HepG2 (cell line): ENCODE results near the gene SPATA21. TPM values are rescaled to one million over a fixed set of nuclear protein-coding genes. Genes with fewer than 3 reads are reported as not detected.

Experiments used
- CBX1 ChIP-seq: IDR thresholded peaks from one replicate; pipeline ENCODE4 v1.6.1; 2016; ENCODE audit warnings: antibody characterized with exemption, low read depth
- HHEX ChIP-seq: IDR thresholded peaks from 2 replicates; pipeline ENCODE4 v1.6.1; 2016; ENCODE audit warnings: control low read depth
- MYC ChIP-seq: sonication (generic); formaldehyde crosslinking; IDR thresholded peaks from 2 replicates; pipeline ENCODE4 v1.9.0; 2021; ENCODE audit warnings: missing genetic modification reagents, borderline replicate concordance
- NPAS2 ChIP-seq: sonication (generic); formaldehyde crosslinking; IDR thresholded peaks from 2 replicates; pipeline ENCODE4 v1.8.0; 2022; ENCODE audit warnings: mild to moderate bottlenecking, missing genetic modification reagents, borderline replicate concordance
- PITX1 ChIP-seq: sonication (generic); formaldehyde crosslinking; IDR thresholded peaks from 2 replicates; pipeline ENCODE4 v1.5.1; 2020; ENCODE audit warnings: mild to moderate bottlenecking, missing genetic modification reagents
- POGZ ChIP-seq: sonication (generic); formaldehyde crosslinking; IDR thresholded peaks from 2 replicates; pipeline ENCODE4 v1.4.0; 2020; ENCODE audit warnings: mild to moderate bottlenecking, missing genetic modification reagents
- RBFOX2 ChIP-seq: fragments of 200-400 bp; formaldehyde crosslinking; IDR thresholded peaks from 2 replicates; pipeline ENCODE4 v1.6.1; 2017; ENCODE audit warnings: low read depth, mild to moderate bottlenecking, low read length
- SP140L ChIP-seq: sonication (generic); formaldehyde crosslinking; IDR thresholded peaks from 2 replicates; pipeline ENCODE4 v1.4.0; 2020; ENCODE audit warnings: missing genetic modification reagents, borderline replicate concordance
- SP5 ChIP-seq: IDR thresholded peaks from 2 replicates; pipeline ENCODE4 v1.6.1; 2016; ENCODE audit warnings: low read depth, borderline replicate concordance
- ZBTB38 ChIP-seq: sonication (generic); formaldehyde crosslinking; IDR thresholded peaks from 2 replicates; pipeline ENCODE4 v1.5.1; 2020; ENCODE audit warnings: mild to moderate bottlenecking, missing genetic modification reagents
- ZMYM2 ChIP-seq: sonication (generic); formaldehyde crosslinking; IDR thresholded peaks from 2 replicates; pipeline ENCODE4 v1.8.0; 2022; ENCODE audit warnings: mild to moderate bottlenecking, missing genetic modification reagents
- ZNF337 ChIP-seq: sonication (generic); formaldehyde crosslinking; IDR thresholded peaks from 2 replicates; pipeline ENCODE4 v1.5.1; 2020; ENCODE audit warnings: missing genetic modification reagents, low read depth, mild to moderate bottlenecking, borderline replicate concordance
- ZNF547 ChIP-seq: sonication (generic); formaldehyde crosslinking; IDR thresholded peaks from 2 replicates; pipeline ENCODE4 v1.5.1; 2020; ENCODE audit warnings: mild to moderate bottlenecking, missing genetic modification reagents
- ZNF605 ChIP-seq: sonication (generic); formaldehyde crosslinking; IDR thresholded peaks from 2 replicates; pipeline ENCODE4 v1.8.0; 2022; ENCODE audit warnings: mild to moderate bottlenecking, missing genetic modification reagents
- ZNF777 ChIP-seq: sonication (generic); formaldehyde crosslinking; IDR thresholded peaks from 2 replicates; pipeline ENCODE4 v1.4.0; 2020; ENCODE audit warnings: missing genetic modification reagents
- polyA plus RNA-seq, 8 experiments: library from polyadenylated mRNA; depleted of rRNA in 3 of 8; stranded (reverse) in 7 of 8; unstranded in 1 of 8; fragments of >200 nt; fragmentation: Illumina TruSeq in 4 of 8; extraction: Trizol in 4 of 8; gene quantifications; 2 replicates each; pipeline versions ENCODE4 v1.2.1 to v1.2.3, GENCODE V29; 2011 to 2016; ENCODE audit warnings: low read depth in 4 of 8, missing spikeins in 1 of 8, mixed read lengths in 1 of 8; ENCODE audit not compliant: insufficient read depth in 1 of 8
- total RNA-seq, 5 experiments: library from RNA; depleted of rRNA; stranded (reverse); fragments of >200 nt; fragmentation: Illumina TruSeq; extraction: Trizol; gene quantifications; 2 replicates each; pipeline ENCODE4 v1.2.3, GENCODE V29; 2016; ENCODE audit warnings: low read depth in 1 of 5
- TF ChIP-seq, protein P1 (sequence below): sonication (generic); formaldehyde crosslinking; IDR thresholded peaks from 2 replicates; pipeline ENCODE4 v1.5.1; 2020; ENCODE audit warnings: missing genetic modification reagents, mild to moderate bottlenecking, borderline replicate concordance
- TF ChIP-seq, protein P2 (sequence below): sonication (generic); formaldehyde crosslinking; IDR thresholded peaks from 2 replicates; pipeline ENCODE4 v1.5.0; 2020; ENCODE audit warnings: mild to moderate bottlenecking, missing genetic modification reagents, borderline replicate concordance
- TF ChIP-seq, protein P3 (sequence below): sonication (generic); formaldehyde crosslinking; IDR thresholded peaks from 2 replicates; pipeline ENCODE4 v1.8.1; 2023; ENCODE audit warnings: mild to moderate bottlenecking, missing genetic modification reagents, borderline replicate concordance
- TF ChIP-seq, protein P4 (sequence below): sonication (generic); formaldehyde crosslinking; IDR thresholded peaks from 2 replicates; pipeline ENCODE4 v1.4.0; 2020; ENCODE audit warnings: mild to moderate bottlenecking, low read depth, missing genetic modification reagents

Gene SPATA21
- total and polyA plus RNA-seq, 2 of the 13 experiments (the other 11 are each of a cell fraction or from before 2014, with no cell fraction given): 0.80 to 1.4 TPM

DNA sequence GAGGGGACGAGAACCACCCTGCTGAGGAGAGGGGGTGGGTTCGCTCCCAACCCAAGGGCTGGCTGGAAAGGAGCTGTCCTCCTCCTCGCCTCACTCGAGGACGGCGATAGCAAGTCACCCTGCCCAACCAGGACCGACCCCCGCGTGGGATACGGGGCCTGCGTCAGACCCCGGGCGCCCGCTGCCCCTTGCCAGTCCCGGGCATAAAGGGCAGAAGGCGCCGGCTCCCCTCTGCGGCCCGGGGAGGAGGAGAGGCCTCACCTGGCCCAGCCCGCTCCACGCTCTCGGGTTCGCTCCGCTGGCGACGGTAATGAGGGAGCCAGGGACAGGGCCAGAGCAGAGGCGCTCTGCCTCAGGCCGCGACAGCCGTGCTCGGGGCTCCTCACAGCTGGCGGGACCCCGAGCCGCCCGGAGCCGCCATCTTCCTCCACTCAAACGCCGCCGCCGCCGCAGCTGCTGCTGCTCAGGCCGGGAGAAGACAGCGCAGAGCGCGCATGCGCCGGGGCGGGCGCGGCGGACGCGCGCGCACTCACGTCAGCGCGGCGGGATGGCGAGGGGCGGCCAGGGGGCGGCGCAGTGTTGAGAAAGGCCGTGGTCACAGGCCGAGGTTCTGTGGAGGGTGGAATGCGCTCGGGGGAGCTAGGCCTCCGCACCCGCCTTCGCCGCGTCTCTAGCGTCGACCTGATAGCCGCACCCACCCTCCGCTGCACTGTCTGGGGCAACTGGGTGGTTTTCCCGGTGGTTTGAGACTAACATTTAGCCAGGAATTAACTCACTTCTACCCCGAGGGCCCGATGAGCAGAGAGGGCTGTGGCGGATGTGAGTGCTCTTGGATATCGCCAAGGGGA, 85.0 kb downstream of the SPATA21 start, which contains the start of gene FBXO42 (continued):
- TF ChIP-seq SP140L (no peak), CBX1 (no peak), SP5 (peak; percentile 58; the same call in 1 of the 2 replicates), ZNF605 (CRISPR knock-in tag) (peak; percentile 52; the same call in 1 of the 2 replicates), RBFOX2 (peak; percentile 93), ZMYM2 (no peak), PITX1 (CRISPR knock-in tag) (no peak; the same call in 1 of the 2 replicates), ZNF337 (CRISPR knock-in tag) (no peak), HHEX (CRISPR knock-in tag) (no peak), POGZ (no peak), ZNF777 (peak; percentile 66), ZNF547 (peak; percentile 55; the same call in 1 of the 2 replicates), NPAS2 (CRISPR knock-in tag) (no peak), MYC (CRISPR knock-in tag) (peak; percentile 87), ZBTB38 (CRISPR knock-in tag) (peak; percentile 83)
- TF ChIP-seq, protein P1, sequence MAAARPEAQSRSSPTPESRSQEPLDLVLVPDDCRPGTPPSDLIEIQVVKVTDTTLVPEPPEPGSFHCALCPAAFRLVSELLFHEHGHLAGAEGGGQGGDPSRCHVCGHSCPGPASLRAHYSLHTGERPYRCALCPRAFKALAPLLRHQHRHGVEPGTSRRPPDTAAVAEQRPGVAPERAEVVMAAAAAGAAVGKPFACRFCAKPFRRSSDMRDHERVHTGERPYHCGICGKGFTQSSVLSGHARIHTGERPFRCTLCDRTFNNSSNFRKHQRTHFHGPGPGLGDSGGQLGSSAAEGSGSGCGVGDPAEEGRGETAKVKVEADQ: peak; percentile 50; the same call in 1 of the 2 replicates
- TF ChIP-seq, protein P2, sequence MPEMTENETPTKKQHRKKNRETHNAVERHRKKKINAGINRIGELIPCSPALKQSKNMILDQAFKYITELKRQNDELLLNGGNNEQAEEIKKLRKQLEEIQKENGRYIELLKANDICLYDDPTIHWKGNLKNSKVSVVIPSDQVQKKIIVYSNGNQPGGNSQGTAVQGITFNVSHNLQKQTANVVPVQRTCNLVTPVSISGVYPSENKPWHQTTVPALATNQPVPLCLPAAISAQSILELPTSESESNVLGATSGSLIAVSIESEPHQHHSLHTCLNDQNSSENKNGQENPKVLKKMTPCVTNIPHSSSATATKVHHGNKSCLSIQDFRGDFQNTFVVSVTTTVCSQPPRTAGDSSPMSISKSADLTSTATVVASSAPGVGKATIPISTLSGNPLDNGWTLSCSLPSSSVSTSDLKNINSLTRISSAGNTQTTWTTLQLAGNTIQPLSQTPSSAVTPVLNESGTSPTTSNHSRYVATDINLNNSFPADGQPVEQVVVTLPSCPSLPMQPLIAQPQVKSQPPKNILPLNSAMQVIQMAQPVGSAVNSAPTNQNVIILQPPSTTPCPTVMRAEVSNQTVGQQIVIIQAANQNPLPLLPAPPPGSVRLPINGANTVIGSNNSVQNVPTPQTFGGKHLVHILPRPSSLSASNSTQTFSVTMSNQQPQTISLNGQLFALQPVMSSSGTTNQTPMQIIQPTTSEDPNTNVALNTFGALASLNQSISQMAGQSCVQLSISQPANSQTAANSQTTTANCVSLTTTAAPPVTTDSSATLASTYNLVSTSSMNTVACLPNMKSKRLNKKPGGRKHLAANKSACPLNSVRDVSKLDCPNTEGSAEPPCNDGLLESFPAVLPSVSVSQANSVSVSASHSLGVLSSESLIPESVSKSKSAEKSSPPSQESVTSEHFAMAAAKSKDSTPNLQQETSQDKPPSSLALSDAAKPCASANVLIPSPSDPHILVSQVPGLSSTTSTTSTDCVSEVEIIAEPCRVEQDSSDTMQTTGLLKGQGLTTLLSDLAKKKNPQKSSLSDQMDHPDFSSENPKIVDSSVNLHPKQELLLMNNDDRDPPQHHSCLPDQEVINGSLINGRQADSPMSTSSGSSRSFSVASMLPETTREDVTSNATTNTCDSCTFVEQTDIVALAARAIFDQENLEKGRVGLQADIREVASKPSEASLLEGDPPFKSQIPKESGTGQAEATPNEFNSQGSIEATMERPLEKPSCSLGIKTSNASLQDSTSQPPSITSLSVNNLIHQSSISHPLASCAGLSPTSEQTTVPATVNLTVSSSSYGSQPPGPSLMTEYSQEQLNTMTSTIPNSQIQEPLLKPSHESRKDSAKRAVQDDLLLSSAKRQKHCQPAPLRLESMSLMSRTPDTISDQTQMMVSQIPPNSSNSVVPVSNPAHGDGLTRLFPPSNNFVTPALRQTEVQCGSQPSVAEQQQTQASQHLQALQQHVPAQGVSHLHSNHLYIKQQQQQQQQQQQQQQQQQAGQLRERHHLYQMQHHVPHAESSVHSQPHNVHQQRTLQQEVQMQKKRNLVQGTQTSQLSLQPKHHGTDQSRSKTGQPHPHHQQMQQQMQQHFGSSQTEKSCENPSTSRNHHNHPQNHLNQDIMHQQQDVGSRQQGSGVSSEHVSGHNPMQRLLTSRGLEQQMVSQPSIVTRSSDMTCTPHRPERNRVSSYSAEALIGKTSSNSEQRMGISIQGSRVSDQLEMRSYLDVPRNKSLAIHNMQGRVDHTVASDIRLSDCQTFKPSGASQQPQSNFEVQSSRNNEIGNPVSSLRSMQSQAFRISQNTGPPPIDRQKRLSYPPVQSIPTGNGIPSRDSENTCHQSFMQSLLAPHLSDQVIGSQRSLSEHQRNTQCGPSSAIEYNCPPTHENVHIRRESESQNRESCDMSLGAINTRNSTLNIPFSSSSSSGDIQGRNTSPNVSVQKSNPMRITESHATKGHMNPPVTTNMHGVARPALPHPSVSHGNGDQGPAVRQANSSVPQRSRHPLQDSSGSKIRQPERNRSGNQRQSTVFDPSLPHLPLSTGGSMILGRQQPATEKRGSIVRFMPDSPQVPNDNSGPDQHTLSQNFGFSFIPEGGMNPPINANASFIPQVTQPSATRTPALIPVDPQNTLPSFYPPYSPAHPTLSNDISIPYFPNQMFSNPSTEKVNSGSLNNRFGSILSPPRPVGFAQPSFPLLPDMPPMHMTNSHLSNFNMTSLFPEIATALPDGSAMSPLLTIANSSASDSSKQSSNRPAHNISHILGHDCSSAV (CRISPR knock-in tag): no peak
- TF ChIP-seq, protein P3, sequence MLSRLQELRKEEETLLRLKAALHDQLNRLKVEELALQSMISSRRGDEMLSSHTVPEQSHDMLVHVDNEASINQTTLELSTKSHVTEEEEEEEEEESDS: peak; percentile 77; the same call in 1 of the 2 replicates
- TF ChIP-seq, protein P4, sequence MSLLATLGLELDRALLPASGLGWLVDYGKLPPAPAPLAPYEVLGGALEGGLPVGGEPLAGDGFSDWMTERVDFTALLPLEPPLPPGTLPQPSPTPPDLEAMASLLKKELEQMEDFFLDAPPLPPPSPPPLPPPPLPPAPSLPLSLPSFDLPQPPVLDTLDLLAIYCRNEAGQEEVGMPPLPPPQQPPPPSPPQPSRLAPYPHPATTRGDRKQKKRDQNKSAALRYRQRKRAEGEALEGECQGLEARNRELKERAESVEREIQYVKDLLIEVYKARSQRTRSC: no peak
